PFSK-1 (cell line): ENCODE measurements around the gene TRMT1.

Source experiments
- FOXP2 ChIP-seq: optimal IDR thresholded peaks from 2 replicates; pipeline ENCODE3; 2011; ENCODE audit warnings: borderline replicate concordance, control low read depth, inconsistent platforms; ENCODE audit not compliant: insufficient read depth; ENCODE audit errors: extremely low read length, extremely low read depth
- POLR2AphosphoS5 ChIP-seq: IDR thresholded peaks from 2 replicates; pipeline ENCODE4 v1.6.1; 2012; ENCODE audit warnings: low read depth, mild to moderate bottlenecking, control low read depth, low read length, moderate library complexity
- REST ChIP-seq, 2 experiments: IDR thresholded peaks; 2 replicates each; pipeline versions ENCODE4 v1.6.1 to v1.8.0; 2011 to 2012; ENCODE audit warnings: low read depth in 2 of 2, low read length in 2 of 2, control low read depth in 1 of 2, inconsistent platforms in 1 of 2, mild to moderate bottlenecking in 1 of 2, moderate library complexity in 1 of 2; ENCODE audit not compliant: insufficient read depth in 1 of 2
- SIN3A ChIP-seq: IDR thresholded peaks from 2 replicates; pipeline ENCODE4 v1.6.1; 2012; ENCODE audit warnings: mild to moderate bottlenecking, low read length, moderate library complexity, borderline replicate concordance; ENCODE audit not compliant: insufficient read depth
- TAF1 ChIP-seq: IDR thresholded peaks from 2 replicates; pipeline ENCODE4 v1.6.1; 2012; ENCODE audit warnings: low read length, control low read depth, borderline replicate concordance; ENCODE audit not compliant: insufficient read depth

The TRMT1 gene

GRCh38 chr19:13132471-13133180, 16.1 kb upstream of the TRMT1 start:
- TF ChIP-seq FOXP2 (no peak), TAF1 (no peak), SIN3A (no peak), REST (IDR thresholded peaks at IDR 0.05; ENCODE audit: insufficient read depth in 1 of 2, low read depth in 2 of 2, low read length in 2 of 2) (no peak), POLR2AphosphoS5 (no peak)

DNA sequence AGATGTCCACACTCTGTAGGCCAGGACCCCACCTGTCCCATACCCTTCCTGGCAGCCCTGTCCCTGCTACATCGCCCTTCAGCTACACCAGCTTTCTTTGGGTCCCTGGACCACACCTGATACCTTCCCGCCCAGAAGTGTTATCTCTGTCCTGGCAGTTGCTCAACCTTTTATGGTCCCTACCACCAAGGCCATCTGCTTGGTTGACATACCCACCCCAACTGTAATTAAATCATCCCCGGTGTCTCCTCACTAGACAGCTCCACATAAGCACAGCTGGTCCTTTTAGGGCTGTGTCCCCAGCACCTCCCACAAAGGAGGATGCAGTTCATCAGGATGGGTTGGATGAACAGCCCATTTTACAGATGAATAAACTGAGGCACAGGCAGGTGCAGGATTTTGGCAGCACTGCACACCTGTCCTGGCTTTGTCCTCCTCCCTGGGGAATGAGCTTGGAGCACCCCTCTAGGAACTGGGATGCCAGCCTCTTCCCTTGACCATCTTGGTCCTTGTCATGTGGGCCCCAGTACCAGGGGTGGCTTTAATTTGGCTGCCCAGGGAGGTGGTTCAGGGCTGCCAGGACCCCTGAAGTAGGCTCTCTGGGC, 14.4 kb upstream of the TRMT1 start:
- TF ChIP-seq POLR2AphosphoS5 (no peak), REST (IDR thresholded peaks at IDR 0.05; ENCODE audit: insufficient read depth in 1 of 2, low read depth in 2 of 2, low read length in 2 of 2) (no peak), TAF1 (no peak), FOXP2 (no peak), SIN3A (no peak)

DNA sequence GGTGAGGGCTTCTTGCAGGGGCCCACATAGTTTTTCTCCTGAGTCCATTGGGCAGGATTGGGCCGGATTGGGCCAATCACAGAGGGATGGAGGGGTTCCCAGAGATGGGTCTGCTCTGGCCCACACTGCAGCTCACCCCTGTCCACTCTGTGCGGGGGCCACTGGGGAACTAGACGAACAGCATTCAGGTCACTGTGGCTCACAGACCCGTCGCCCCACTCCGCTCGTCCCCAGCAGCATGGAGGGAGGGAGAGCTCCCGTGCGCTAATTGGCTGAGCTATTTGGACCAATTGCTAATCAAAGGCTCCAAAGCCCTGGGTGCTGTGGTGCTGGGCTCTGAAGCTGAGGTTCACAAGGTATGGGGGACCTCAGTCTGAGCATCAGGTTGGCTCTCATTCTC, 12.8 kb upstream of the TRMT1 start:
- TF ChIP-seq SIN3A (no peak), FOXP2 (no peak), REST (IDR thresholded peaks at IDR 0.05; ENCODE audit: insufficient read depth in 1 of 2, low read depth in 2 of 2, low read length in 2 of 2) (no peak), TAF1 (no peak), POLR2AphosphoS5 (no peak)

DNA sequence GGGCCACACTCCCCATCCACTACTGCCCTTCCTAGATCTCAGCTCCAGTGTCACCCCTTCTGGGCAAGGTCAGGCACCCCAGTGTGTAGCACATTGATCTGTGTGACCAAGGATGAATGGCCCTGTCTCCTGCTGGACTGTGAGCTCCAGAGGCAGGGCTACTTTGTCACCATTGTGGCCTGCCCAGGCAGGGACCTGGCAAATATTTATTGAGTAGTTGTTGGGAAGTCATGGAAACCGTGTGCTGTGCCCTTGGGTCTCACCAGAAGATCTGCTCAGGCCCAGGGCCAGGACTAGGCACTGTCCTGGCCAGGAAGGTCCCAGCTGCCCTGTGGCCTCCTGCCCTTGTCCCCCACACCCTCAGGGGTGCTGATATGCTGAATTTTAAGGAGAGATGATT, 12.0 kb upstream of the TRMT1 start:
- no peak for TF ChIP-seq FOXP2
- no peak for TF ChIP-seq POLR2AphosphoS5
- no peak for TF ChIP-seq SIN3A
- TF ChIP-seq REST (IDR thresholded peaks at IDR 0.05; ENCODE audit: insufficient read depth in 1 of 2, low read depth in 2 of 2, low read length in 2 of 2), result no peak
- TF ChIP-seq TAF1, result no peak
